ENCODE data around the gene ASNSD1. TPM values are rescaled to one million over a fixed set of nuclear protein-coding genes. Genes with fewer than 3 reads are reported as not detected.

The ASNSD1 gene
- total and polyA plus RNA-seq, 9 of the 15 experiments (the other 6 are each of a cell fraction or from before 2014, with no cell fraction given) = 23.9 to 56.4 (median 38.3) TPM

GRCh38 chr2:189661148-189661956 lies at the start of gene ASNSD1 (continued):
- TF ChIP-seq ARID4B (CRISPR knock-in tag; IDR thresholded peaks at IDR 0.05) (peak; percentile 61; the same call in 1 of the 2 replicates), ATF7 (IDR thresholded peaks at IDR 0.05) (peak; percentile 46; the same call in 1 of the 2 replicates), FOXK2 (conservative IDR thresholded peaks at IDR 0.05 in 1 of 2, IDR thresholded peaks at IDR 0.05 in 1 of 2; ENCODE audit: low read depth in 2 of 2) (peak; percentile 79 to 89), CLOCK (CRISPR knock-in tag; IDR thresholded peaks at IDR 0.05; ENCODE audit: borderline replicate concordance) (no peak), ZBTB8A (IDR thresholded peaks at IDR 0.05; ENCODE audit: partially characterized antibody) (no peak), ELF4 (CRISPR knock-in tag; IDR thresholded peaks at IDR 0.05) (no peak), RBM15 (IDR thresholded peaks at IDR 0.05; ENCODE audit: insufficient read depth, low read length) (no peak), HNRNPH1 (optimal IDR thresholded peaks at IDR 0.05; ENCODE audit: low read depth, low read length) (no peak), SREBF2 (CRISPR knock-in tag; IDR thresholded peaks at IDR 0.05) (no peak), DDX20 (tag; IDR thresholded peaks at IDR 0.05; ENCODE audit: low read depth) (no peak), ZNF75A (CRISPR knock-in tag; IDR thresholded peaks at IDR 0.05) (no peak), ATF2 (CRISPR knock-in tag; IDR thresholded peaks at IDR 0.05) (no peak), RAD21 (CRISPR knock-in tag; conservative IDR thresholded peaks at IDR 0.05 in 1 of 2, IDR thresholded peaks at IDR 0.05 in 1 of 2) (peak; percentile 92 to 97), HNRNPLL (IDR thresholded peaks at IDR 0.05; ENCODE audit: low read depth, low read length, poor library complexity, severe bottlenecking) (peak; percentile 68), CCAR2 (IDR thresholded peaks at IDR 0.05; ENCODE audit: low read depth, low read length) (no peak), CEBPB (tag; IDR thresholded peaks at IDR 0.05) (peak; percentile 95), TAF15 (IDR thresholded peaks at IDR 0.05; ENCODE audit: low read depth, low read length) (no peak), ZNF699 (CRISPR knock-in tag; IDR thresholded peaks at IDR 0.05; ENCODE audit: insufficient replicate concordance) (no peak), DNMT1 (IDR thresholded peaks at IDR 0.05) (no peak)
